Stomach (tissue), 9 donors: ENCODE results near the gene C10orf90. TPM values are rescaled to one million over a fixed set of nuclear protein-coding genes. Genes with fewer than 3 reads are reported as not detected.

Source experiments
- DNase-seq, 2 donors: peaks; one replicate each; pipeline versions ENCODE4 v3.0.0 to v3.0.0-alpha.2; 2013 to 2019
- H3K27ac ChIP-seq, 5 donors: fragments of 200-600 bp in 4 of 5; sonication (generic) in 4 of 5; one replicate each; pipeline ENCODE4 v1.5.1; 2013 to 2019; ENCODE audit warnings: mild to moderate bottlenecking in 1 of 5, moderate library complexity in 1 of 5
- H3K27me3 ChIP-seq, 3 donors: fragments of 200-600 bp; sonication (generic); one replicate each; pipeline ENCODE4 v1.5.1; 2017 to 2019; ENCODE audit warnings: mixed run types in 1 of 3
- H3K36me3 ChIP-seq, 4 donors: fragments of 200-600 bp; sonication (generic); 1 replicate in 3 of 4; 2 replicates in 1 of 4; pipeline ENCODE4 v1.5.1; 2016 to 2019
- H3K4me1 ChIP-seq, 4 donors: fragments of 200-600 bp; sonication (generic); one replicate each; pipeline ENCODE4 v1.5.1; 2016 to 2019
- H3K4me3 ChIP-seq, 4 donors: fragments of 200-600 bp; sonication (generic) in 3 of 4; one replicate each; pipeline ENCODE4 v1.5.1; 2016 to 2019; ENCODE audit warnings: mild to moderate bottlenecking in 1 of 4
- H3K9me3 ChIP-seq, 4 donors: fragments of 200-600 bp; sonication (generic); one replicate each; pipeline ENCODE4 v1.5.1; 2016 to 2019
- EP300 ChIP-seq: sonication (generic); formaldehyde crosslinking; IDR thresholded peaks from one replicate; pipeline ENCODE4 v1.6.1; 2017; ENCODE audit warnings: antibody characterized with exemption
- POLR2A ChIP-seq, 4 donors: fragments of 450-650 bp; IDR thresholded peaks; one replicate each; pipeline ENCODE4 v1.6.1; 2016; ENCODE audit warnings: antibody characterized with exemption in 4 of 4, control low read depth in 2 of 4, mild to moderate bottlenecking in 1 of 4, moderate library complexity in 1 of 4
- POLR2AphosphoS5 ChIP-seq, 3 donors: sonication (generic); formaldehyde crosslinking; IDR thresholded peaks; one replicate each; pipeline ENCODE4 v1.6.1; 2016; ENCODE audit warnings: antibody characterized with exemption in 3 of 3
- WGBS, 5 donors: extraction: QIAGEN DNeasy Blood & Tissue Kit in 3 of 5; methylation state at CpG; one replicate each; pipeline versions ENCODE4 v1.1.5 to v1.1.7; 2013 to 2018; 5-methylcytosine and 5-hydroxymethylcytosine counted together
- intact Hi-C: fragments of 100-400 bp; cut with DNase I; formaldehyde crosslinking; loops from one replicate; pipeline ENCODE4 v1.15.1; 2023; ENCODE audit warnings: low total_unique reads
- polyA plus RNA-seq, 3 donors: library from polyadenylated mRNA; stranded (reverse); fragments of 200-250 nt; gene quantifications; one replicate each; pipeline ENCODE4 v1.2.3, GENCODE V29; 2013
- total RNA-seq, 5 donors: library from RNA; depleted of rRNA; stranded (reverse); fragments of >200 nt; gene quantifications; one replicate each; pipeline versions ENCODE4 v1.1.0 to v1.2.3, GENCODE V29; 2014 to 2016
- TF ChIP-seq, protein P1 (sequence below), 7 experiments: fragments of 450-650 bp in 4 of 7; fragments of 200-600 bp in 3 of 7; sonication (generic) in 3 of 7; IDR thresholded peaks; one replicate each; pipeline ENCODE4 v1.5.1; 2016 to 2019; ENCODE audit warnings: antibody characterized with exemption in 7 of 7, control low read depth in 2 of 7, mild to moderate bottlenecking in 1 of 7
- donor health status: healthy with polysubstance abuse.
- donor health status: Bipolar disorder and iron deficiency.
- donor health status: healthy.

The C10orf90 gene
- total and polyA plus RNA-seq, 8 donors = not detected

DNA sequence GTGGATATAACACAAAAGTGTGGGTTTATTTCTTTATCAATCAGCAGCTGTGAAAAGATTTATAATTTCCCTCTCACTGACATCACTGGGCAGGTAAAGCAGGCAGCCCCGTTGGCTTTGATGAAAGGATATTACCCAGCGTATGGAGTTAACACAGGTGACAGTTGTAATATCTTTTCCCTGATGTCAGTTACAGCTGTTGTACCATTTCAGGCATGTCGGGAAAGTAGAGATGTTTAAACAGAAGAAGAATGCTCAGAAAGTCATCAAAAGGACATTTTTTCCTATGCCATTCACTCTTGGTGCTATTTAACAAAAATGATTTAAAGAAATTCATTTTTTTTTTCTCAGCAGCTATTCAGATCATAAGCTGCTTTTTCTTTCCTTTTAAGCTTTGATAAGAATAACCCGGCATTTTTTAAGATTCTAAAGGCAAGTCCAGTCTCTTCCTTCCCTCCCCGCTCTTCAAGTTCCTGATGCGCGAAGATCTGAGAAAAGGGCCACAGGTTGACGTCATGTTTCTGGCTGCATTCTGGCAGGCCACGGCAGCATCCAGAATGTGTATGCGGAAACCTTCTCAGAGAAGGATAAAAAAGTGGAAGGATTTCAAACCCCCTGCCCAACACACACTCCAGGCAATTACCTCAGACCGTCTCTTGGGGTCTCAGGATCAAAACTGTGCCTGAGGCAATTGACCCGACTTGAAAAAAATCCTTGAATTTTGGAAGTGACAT is 249.8 kb downstream of the C10orf90 start:
- H3K9me3 ChIP-seq = peaks cover 0 to 48% (median 40%) of the 10 kb centered on the region in 4 donors
- no peak overlapping the region for H3K4me3 ChIP-seq
- H3K36me3 ChIP-seq = no peaks in the 10 kb centered on the region
- intact Hi-C loops = no loop called here
- no peak overlapping the region for H3K27ac ChIP-seq
- WGBS, 5 donors = 75 to 79% (median 78%) methylated on average over 12 of the region's 12 CpGs
- no peak for DNase-seq
- no peaks in the 10 kb centered on the region for H3K27me3 ChIP-seq
- no peak for TF ChIP-seq EP300
- TF ChIP-seq, protein P1, sequence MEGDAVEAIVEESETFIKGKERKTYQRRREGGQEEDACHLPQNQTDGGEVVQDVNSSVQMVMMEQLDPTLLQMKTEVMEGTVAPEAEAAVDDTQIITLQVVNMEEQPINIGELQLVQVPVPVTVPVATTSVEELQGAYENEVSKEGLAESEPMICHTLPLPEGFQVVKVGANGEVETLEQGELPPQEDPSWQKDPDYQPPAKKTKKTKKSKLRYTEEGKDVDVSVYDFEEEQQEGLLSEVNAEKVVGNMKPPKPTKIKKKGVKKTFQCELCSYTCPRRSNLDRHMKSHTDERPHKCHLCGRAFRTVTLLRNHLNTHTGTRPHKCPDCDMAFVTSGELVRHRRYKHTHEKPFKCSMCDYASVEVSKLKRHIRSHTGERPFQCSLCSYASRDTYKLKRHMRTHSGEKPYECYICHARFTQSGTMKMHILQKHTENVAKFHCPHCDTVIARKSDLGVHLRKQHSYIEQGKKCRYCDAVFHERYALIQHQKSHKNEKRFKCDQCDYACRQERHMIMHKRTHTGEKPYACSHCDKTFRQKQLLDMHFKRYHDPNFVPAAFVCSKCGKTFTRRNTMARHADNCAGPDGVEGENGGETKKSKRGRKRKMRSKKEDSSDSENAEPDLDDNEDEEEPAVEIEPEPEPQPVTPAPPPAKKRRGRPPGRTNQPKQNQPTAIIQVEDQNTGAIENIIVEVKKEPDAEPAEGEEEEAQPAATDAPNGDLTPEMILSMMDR (IDR thresholded peaks at IDR 0.05) = no peak
- no peak for TF ChIP-seq POLR2A (IDR thresholded peaks at IDR 0.05)
- no peak for TF ChIP-seq POLR2AphosphoS5 (IDR thresholded peaks at IDR 0.05)
- H3K4me1 ChIP-seq = no peaks in the 10 kb centered on the region

DNA sequence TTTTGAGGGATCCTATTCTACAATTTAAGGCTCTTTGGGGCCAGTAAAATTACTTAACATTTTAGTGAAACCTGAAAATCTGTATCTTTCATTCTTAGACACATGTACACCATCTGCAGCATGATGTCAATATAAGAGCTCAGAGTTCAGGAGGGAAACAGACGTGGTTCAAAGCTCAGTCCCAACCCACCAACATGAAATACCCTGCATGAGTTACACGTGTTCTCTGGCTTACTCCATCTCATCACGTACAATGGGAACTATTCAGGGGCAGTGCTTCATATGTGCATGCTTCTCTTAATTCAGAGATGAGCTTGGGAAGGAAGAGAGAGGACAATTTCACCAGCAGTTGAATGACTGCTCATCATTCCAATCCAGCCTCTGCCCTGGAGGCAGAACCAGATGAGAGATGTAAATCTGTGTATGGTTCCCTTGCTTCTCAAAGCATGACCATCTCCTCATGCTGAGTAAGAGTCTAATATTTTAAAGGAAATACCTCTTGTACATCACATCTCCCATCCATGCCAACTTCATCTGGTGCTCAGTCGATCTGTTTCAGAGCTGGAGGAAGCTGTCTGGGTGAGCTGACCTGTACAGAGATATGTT is 253.2 kb downstream of the C10orf90 start:
- no peaks in the 10 kb centered on the region for H3K36me3 ChIP-seq
- H3K4me1 ChIP-seq = no peaks in the 10 kb centered on the region
- intact Hi-C loops = no loop called here
- 58 to 76% (median 70%) methylated on average over 4 of the region's 4 CpGs for WGBS, 5 donors
- H3K9me3 ChIP-seq = peaks cover 0 to 23% (median 20%) of the 10 kb centered on the region in 4 donors
- TF ChIP-seq, protein P1 (IDR thresholded peaks at IDR 0.05) = no peak
- no peak for TF ChIP-seq POLR2AphosphoS5 (IDR thresholded peaks at IDR 0.05)
- TF ChIP-seq POLR2A (IDR thresholded peaks at IDR 0.05) = no peak
- TF ChIP-seq EP300 = no peak
- DNase-seq = no peak
- peaks cover 0 to 5% (median 0%) of the 10 kb centered on the region in 3 donors for H3K27me3 ChIP-seq
- no peak overlapping the region for H3K27ac ChIP-seq
- H3K4me3 ChIP-seq = no peak overlapping the region

DNA sequence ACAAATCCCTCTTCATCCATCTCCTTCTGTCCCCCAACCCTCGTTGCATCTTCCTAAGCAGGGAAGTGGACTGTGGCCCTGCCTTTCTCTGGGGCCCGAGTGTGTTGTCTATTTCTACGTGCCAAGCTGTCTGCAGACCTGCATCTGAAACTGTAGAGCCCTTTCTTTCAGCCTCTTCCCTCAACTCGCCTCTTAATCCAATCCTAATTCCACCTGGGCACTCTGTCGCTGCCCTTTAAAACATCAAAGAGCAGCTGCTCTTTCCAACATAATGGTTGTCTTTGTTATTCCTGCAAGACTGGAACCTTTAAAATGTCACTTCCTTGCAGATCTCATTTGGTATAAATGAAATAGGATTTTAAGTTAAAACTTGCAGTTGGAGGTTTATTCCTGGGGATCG is 260.7 kb downstream of the C10orf90 start:
- Histone ChIP-seq H3K4me3 (no peak overlapping the region), H3K4me1 (no peaks in the 10 kb centered on the region), H3K27ac (no peak overlapping the region), H3K36me3 (no peaks in the 10 kb centered on the region), H3K27me3 (peaks cover 0 to 13% (median 0%) of the 10 kb centered on the region in 3 donors), H3K9me3 (no peaks in the 10 kb centered on the region)
- DNase-seq = no peak
- WGBS, 5 donors = 45 to 67% (median 53%) methylated on average over 6 of the region's 6 CpGs
- TF ChIP-seq POLR2A (IDR thresholded peaks at IDR 0.05) (no peak), EP300 (no peak), POLR2AphosphoS5 (IDR thresholded peaks at IDR 0.05) (no peak)
- TF ChIP-seq, protein P1 (IDR thresholded peaks at IDR 0.05) = no peak
- intact Hi-C loops = no loop called here

DNA sequence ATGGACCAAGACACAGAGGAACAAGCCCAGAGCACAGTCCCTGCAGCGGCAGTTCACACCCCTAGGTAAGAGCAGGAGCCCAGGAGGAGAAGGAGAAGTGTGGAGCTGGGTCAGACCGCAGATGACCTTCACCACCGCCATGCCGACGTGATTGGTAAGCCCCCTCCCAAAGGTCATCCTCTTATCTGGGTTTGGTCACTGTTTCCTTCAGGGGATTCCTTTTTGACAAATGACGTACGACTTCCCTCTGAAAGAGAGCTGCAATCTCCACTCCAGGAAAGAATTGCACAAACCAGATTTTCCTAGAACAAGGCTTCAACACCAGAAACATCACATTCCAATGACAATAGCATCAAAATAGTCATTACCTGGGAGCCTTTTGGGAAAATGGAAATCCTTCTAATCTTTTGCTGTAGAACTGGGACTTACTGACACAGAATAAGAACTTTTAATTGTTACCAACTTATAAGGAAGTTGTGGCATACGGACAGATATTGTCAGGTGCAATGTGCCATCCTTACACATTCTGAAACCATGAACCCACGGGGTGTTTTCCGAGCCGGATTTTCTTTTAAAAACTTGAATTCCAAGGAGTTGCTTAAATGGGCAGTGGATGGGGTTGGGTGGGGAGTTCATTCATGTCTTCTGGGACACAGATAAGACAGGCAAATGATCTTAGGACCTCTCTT is 261.4 kb downstream of the C10orf90 start:
- intact Hi-C loops = no loop called here
- 39 to 47% (median 42%) methylated on average over 11 of the region's 11 CpGs for WGBS, 5 donors
- Histone ChIP-seq H3K4me3 (no peak overlapping the region), H3K27me3 (peaks cover 0 to 13% (median 0%) of the 10 kb centered on the region in 3 donors), H3K9me3 (no peaks in the 10 kb centered on the region), H3K36me3 (no peaks in the 10 kb centered on the region), H3K4me1 (no peaks in the 10 kb centered on the region), H3K27ac (no peak overlapping the region)
- no peak for DNase-seq
- TF ChIP-seq POLR2A (IDR thresholded peaks at IDR 0.05) = no peak
- TF ChIP-seq EP300 = no peak
- TF ChIP-seq, protein P1 (IDR thresholded peaks at IDR 0.05) = no peak
- no peak for TF ChIP-seq POLR2AphosphoS5 (IDR thresholded peaks at IDR 0.05)
